ENCODE results near the gene KCNIP2.

DNA sequence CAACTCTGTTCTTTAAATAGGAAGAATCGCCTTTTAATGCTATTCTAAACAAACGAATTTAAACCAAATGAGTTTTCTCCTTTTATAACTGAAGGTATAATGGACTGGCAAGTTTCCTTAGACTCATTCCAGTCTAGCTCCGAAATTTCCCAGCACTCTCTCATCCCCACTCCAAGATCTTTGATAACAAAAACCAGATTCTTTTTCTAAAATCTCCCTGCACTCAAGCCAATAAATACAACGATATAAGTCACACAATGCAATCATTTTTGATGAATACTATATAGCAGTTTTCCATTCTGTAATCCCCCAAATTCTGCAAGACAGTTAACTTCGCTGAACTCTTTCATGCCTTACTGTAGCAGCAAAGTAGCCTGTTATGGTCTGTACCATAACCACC, 27.2 kb downstream of the KCNIP2 start:
- TF ChIP-seq, protein P1, sequence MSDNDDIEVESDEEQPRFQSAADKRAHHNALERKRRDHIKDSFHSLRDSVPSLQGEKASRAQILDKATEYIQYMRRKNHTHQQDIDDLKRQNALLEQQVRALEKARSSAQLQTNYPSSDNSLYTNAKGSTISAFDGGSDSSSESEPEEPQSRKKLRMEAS (IDR thresholded peaks at IDR 0.05; ENCODE audit: insufficient read depth, insufficient read length) = no peak
- TF ChIP-seq CTCF (IDR thresholded peaks at IDR 0.05; ENCODE audit: extremely low read depth in 1 of 2, insufficient read depth in 1 of 2, low read depth in 1 of 2, low read length in 2 of 2) (no peak), GATA2 (IDR thresholded peaks at IDR 0.05; ENCODE audit: insufficient read depth, insufficient read length, low read depth, low read length) (no peak), POLR2AphosphoS5 (IDR thresholded peaks at IDR 0.05; ENCODE audit: insufficient read depth, low read depth, low read length) (no peak), EZH2 (IDR thresholded peaks at IDR 0.05; ENCODE audit: borderline replicate concordance, low read depth, low read length, severe bottlenecking) (no peak), POLR2A (IDR thresholded peaks at IDR 0.05; ENCODE audit: low read depth, low read length) (no peak)

All from endothelial cell of umbilical vein (primary cell).